EH (cell line): ENCODE measurements around the gene RANBP3.
A peak's percentile ranks its signal among the peaks of the same experiment; 100 is the strongest.

Source experiments
- DNase-seq: peaks from one replicate; pipeline ENCODE4 v3.0.0-alpha.2; 2015; ENCODE audit warnings: low read depth

RANBP3 gene

DNA sequence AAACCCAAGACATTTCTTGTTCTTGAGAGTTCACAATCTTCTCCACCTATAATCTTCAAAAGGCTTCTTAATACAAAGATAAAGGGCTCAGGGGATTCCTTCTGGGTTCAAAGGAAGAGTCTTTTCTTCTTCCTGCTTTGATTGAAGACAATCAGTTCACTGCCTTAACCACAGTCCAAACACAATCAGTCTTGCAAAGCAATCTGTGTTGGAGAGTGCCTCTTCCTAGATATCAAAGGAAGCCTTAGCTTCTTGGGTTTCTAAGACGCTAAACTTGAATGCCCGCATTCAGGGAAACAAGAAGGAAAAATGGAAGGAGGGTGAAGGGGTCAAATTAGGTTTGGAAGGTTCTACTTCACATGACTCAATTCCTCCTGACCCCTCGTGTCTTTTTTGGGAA, 27.2 kb downstream of the RANBP3 start:
- no peak for DNase-seq

DNA sequence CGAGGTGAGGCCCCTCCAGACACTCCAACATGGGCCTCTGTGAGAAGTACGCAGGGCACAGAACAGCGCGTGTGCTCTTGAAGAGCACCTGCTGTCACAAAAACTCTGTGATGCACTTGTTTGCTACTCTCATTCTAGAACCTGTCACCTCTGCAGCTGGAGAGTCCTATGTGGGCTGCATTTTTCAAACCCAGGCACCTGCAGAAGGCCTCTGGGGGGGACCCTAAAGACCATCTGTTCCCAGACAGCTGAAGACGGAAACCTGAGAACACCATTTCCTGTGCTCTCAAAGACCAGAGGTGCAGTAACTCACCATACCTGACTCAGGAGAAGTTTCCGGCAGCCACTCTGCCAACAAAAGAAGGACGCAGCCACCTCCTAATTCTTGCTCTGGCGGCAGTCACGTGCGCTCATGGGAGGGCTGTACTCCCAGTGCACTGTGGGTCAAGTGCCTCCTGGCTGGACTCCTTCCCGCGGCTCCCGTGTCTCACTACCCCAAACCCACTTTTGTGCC, 28.1 kb downstream of the RANBP3 start:
- DNase-seq, result no peak

DNA sequence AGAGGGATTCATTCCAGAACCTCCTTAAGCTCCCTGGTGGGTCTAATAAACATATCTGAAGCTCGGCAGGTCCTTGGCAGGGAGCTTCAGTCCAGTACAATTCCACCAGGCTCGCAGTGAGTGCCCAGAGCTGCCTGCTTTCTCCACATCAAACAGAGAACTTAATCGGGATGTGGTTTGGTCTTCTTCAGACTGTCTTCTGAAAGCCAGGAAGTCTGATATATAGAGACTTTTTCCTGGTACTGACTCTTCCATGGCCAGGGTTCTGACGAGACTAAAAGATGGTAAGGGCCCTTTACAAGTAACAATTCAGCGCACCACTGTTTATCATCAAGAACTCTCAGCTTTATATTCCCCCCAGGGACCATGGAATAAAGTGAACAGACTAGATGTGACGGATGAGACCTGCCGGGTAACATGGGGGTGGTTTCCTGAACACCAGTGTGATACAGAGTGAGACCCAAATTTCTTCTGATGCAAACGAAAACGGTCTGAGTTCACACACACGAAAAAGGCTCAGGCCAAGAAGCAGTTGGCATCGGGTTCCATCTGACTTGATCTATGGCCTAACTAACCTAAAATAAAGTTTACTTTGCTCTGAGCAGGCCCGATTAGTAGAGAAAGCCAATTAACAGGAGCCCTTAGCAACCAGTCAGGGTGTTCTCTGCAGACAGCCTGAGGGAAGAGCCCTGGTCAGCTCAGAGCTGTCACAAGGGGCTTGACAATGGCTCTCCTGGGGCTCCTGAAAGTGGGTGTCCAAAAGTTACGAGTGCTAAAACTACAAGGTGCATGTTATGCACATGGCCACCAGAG, 29.0 kb downstream of the RANBP3 start:
- no peak for DNase-seq

DNA sequence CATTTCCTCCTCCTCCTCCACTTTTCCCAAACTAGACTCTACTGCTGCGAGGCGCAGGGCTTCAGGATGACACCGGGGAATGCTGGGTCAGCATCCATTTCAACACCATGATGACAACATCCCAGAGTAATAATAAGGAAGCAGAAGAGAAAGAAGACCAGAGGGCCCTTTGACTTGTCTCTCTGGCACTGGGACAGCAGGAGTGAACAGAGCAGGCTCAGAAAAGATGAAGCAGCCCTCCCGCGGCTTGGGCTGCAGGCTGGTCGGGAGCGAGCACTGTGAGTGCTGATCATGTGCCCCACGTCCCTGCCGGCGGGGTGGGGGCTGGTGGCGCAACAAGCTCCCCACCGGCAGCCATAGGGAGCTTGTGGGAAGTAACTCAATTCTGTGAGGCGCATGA, 30.5 kb downstream of the RANBP3 start:
- no peak for DNase-seq

DNA sequence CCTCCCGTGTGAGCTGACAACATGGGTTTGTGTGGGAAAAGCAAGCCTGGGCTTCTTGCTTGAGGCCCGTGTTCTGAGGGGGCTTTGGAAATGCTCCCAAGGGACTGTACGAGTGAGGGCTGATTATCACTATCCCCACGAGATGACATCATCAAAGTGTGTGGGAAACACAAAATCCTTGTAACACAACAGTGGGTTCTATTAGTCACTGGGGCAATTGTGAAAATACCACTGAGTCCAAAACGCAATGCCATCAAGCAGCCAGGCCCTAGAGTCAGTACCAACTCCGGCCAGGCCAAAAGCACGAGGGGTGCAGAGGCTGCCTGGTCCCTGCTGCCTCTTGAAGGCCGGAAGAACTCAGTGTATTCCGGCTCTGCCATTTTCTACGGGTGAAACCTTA, 34.3 kb downstream of the RANBP3 start:
- peak; percentile 39 for DNase-seq

DNA sequence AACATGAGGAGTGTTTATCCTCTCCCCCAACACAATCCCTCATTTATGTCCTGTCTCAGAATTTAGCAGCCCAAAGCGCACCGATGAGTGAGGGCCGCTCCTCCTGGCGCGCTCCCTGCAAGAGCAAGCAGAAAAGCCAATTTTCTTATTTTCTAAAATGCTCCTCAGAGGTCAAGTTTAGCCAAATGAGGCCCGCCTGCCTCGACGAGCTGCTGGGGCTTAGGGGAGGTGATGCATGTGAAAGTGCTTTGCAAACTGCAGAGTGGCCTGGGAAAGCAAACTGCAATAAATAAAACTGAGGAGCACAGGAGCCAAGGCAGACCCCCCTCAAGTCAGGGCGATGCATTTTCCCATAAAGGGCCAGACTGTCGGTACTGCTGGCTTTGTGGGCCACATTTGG, 34.9 kb downstream of the RANBP3 start:
- DNase-seq, result no peak

DNA sequence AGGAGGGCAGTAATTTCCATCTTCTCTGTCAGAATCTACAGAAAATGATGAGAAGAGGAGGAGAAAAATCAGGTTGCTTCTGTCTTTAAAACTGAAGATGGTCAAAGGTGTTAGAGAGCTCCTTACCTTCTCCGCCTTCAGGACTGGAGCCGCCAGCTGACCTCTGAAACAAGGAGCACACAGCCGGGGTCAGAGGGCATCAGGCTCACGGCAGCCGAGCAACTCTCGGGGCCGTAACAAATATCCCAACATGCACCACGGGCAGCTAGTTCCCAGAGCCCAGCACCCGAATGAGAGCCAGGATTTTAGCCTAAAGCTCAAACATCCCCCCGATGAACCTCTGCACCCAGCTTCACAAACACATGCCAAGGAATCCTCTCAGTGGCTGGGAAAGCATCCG, 36.3 kb downstream of the RANBP3 start:
- no peak for DNase-seq

DNA sequence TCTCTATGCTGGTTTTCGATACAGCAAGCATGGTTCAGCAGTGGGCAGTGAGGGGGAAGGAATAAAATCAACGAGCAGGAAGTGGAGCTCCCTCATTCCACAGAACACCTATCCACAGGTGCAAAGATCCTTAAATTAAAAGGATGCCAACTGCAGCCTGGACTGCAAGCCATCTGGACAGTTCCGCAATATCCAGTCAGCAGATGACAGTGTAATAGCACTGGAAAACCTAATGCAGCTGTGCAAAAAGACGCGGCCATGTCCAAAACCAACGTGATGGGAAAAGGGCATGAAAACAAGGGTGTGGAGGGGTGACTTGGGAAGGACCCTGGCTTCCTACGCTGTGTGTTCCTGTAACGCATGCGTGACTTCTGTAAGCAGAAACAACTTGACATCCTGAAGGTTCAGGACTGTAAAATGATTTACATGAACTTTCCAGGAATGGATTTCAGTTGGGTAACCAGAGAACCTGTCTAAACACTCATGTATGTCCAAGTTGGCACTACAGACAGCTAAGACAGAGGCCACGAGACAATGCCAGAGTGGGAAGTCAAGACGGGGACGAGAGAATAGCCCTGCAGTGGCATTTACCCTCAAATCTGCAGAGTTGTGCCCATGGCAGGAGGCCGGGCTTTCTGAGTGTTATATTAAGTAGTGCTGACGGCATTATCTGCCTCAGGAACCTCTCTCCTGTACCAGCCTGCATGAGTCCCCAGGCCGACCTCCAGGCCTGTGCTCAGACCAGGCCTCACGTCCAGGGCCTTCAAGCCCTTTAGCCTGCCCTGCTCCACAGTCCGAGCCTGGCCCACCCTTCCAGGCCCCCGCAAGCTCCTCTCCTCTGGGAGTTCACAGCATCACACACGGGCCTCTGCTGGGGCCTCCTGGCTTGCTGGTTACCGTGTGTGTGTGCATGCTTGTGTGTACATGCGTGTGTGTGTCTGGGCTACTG, 37.4 kb downstream of the RANBP3 start:
- DNase-seq, result no peak

DNA sequence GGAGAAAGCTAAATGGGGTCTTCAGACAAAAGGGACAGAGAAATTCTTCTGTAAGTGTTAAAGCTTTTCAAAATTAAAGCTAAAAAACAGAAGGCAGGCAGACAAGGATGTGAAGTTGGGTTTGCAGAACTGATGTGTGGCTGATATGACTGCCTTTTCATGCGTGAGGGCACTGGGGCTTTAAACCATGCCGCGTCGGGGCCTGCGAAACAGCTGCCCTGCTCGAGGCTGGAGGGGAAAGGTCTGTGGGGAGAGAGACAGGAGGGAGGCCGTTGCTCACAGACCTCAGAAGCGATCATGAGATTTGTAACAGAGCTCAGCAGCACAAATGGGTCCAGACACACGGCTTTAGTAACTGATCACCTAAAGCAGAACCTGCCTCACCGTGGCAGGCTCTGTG, 40.4 kb downstream of the RANBP3 start:
- DNase-seq, result no peak

DNA sequence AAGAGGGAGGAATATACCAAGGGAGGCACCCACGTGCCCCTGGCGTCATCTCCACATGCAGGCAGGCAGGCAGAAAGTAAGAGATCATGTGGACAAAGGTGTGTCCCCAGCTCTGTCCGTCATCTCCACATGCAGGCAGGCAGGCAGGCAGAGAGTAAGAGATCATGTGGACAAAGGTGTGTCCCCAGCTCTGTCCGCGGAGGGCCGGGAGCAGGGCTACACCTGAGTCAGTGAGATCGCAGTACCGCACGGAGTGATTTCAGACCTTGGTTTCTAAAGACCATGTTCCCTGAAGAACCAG, 41.7 kb downstream of the RANBP3 start:
- DNase-seq, result no peak

DNA sequence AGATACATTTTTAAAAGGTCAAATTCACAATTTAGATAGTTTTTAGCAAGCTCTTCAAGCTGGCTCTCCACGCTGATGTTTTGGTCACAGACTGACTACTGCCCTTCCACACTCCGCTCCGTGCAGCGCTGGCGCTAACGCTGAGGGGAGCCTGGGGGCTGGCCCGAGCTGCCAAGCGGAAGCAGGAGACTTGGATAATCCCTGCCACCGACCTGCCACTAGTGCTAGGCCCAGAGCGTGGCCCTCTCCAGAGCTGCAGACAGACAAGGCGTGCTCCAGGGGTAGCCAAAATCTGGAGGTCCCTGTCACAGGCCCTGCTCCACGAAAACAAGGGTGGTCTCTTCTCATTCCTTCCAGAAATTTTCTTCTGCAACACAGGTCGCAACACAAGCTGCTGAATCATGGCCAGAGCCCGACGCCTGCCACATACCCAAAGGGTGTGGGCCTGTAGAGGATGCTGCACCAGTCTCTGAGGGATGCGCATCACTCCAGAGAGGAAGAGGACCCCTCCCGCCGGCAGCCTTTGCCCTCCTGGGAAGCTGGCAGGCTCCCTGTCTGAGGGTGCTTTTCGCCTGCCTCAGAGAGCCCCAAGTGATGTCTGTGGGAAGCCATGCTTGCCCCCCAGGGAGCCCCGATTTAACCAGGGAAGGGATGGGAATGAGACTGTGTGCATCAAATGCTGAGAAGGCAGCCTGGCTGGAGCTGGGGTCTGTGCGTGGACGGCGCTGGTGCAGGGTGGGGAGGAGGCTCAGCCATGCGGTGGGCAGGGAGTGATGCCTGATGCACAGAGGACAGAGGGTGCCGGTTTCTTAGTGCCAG, 42.3 kb downstream of the RANBP3 start:
- DNase-seq, result peak; percentile 50

DNA sequence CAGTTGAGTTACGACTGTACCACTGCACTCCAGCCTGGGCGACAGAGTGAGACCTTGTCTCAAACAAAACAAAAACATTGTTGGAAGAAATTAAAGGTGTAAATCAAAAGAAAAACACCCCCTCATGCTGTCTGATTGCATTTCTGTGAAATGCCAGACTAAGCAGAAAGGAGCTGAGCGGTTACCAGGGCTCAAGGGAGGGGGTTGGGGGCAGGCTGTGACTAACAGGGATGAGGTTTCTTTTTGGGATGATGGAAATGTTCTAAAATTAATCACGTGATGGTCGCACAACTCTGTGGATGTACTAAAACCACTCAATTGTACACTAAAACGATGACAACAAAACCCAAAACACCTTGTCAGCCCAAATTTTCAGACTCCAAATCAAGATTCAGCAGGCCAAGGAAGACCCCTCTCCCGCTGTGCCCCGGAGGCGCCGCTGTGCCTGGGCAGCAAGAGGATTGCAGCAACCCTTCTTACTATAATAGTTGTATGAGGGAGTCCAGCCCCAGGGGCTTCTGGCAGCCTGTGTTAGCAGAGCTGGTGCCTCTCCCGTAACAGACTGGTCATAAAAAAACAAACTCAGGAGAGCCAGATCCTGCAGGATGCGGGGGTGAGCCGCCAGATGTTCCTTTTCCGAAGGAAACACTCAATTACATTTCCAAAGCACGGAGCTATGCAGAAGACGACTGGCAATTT, 43.0 kb downstream of the RANBP3 start:
- DNase-seq, result peak; percentile 89

DNA sequence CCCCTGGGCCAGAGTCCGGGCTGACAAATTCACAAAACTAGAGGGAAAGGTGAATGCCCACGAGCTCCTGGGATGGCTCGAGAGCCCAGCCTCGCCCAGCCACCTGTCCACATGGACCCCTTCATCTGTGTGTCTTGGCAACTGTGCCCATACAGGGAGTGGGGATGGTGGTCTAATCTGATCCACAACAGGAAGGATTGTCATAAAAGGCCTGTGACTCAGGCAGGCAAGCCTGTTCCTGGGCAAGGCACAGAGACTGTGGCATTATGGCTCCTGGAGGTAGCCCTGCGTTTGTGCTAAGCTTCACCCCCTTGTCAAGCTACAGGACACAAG, 43.9 kb downstream of the RANBP3 start:
- DNase-seq, result peak; percentile 27

DNA sequence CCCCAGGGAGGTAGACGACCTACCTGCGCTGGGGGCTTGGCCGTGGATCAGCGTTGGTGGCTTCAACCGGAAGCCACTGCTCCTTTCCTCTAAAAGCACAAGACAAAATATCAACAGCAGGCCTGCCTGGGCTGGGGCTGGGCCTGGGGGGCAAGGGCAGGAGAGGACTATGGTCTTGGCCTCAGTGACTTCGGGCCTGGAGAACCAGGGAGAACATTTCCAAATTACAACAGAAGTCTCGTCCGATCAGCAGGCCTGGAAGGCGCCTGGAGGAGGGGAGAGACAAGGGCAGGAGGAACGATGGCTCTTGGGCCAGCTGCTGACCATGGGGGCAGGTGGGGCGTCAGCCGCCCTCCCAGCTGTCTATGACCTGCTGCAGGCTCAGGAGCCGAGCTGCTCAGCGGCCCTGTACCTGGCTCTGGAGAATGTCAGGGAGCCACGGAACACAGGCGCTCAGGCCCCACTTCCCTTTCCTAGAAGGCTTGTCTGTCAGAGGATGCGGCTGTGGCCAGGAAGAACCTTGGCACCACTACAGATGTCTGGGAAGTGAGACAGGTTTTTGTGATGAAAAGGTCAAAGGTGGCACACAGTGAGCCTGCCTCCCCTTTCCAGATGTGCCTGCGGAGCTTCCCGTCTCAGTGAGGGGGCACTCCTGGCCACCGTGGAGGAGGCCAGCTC, 44.4 kb downstream of the RANBP3 start:
- no peak for DNase-seq

DNA sequence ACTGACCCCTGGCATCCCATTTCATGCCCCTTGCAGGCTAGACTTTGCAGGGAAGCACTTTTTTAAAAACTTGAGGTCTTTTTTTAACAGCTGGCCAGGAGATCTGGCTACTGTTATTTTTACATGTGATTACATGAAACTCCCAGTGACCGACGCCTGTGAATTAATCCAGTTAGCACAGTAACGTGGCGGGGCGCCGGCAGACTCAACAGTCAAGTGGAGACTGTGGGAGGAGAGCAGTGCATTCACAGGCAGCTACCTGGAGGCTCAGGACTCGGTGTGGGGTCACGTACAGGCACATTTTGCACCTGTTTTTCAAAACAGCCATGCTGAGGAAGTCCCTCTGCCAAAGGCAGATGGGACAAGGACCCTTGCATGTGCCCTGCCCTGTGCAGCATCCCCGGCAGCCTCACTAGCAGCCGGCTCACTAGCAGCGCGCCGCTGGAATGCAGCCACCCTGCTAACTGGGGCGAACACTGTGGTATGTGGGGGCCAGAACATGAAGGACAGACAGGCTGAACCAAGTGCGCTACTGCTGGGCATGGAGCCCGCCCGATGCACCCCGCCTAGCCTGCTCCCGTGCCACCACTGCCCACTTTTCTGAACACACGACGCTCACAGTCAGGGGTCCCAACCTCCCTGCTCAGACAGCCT, 45.2 kb downstream of the RANBP3 start:
- DNase-seq, result no peak

DNA sequence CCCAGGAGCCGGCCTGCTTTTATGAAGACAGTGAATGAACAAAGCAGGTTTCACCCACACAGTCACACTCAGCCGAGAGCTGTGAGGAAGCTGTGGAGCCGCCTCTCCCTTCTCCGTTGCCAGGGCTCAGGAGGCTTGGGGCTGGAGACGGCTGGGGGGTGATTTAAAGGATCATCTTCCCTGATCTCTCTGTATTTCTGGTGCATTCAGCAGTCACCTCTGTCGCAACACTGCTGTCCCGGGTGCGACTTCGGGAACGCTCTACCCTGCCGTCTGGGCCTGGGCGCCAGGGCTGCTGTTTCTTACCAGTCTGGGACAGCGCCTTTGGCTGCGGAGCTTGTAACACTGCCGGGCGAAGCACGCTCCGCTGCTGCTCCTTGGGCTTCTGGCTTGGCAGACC, 45.8 kb downstream of the RANBP3 start:
- no peak for DNase-seq

DNA sequence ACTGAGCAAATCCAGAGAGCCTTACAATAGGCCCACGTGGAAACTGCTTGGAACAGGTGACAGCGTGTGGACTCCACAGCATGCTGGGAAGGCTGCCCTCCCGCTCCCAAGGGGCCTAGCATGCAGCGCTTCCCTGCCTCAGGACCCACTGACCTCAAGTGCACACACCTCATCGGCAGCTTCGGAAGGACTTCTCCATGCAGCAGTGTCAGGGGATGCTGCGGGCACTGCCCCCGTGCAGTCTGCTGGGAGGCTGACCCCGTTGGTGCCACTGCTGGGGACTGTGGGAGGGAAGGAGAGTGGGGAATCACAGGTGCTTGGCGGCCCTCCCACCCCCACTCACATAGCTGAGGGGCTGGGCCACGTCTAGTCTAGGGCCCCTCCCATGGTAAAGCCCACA, 46.7 kb downstream of the RANBP3 start:
- DNase-seq, result no peak

DNA sequence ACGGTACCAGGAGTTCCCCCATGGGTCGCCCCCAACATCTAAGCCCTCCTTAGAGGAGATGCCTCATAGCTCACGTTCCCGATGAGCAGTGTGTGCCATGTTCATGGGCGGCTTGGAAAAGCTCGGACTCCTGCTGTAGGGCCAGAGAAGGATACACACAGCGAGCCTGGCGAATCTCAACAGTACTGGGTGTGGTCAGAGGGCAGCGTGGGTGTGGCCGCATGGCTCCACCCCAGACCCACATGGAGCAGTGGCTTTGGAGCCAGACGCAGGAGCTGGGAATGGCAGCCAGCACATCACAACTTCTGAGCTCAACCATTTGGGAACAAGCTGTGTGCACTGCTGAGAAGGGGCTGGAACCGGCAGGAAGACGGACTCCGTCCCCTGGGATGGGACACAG, 48.3 kb downstream of the RANBP3 start:
- DNase-seq, result no peak

DNA sequence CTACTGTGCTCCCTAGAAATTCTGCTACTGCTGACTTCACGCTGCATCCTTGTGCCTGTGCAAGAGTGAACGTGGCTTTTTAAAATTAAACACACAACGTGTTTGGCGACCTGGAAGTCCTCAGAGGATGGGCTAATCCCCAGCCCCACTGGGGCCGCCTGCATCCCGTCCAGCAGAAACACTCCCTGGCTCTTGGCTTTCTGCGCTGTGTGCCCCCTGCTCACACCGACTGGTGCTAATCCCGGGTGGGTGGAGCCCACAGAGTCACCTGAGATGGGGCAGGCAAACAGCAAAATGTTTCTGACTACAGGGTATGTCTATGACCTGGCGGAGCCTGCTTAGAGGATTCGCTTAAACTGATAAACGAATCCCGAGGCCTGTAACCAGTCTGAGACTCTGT, 48.8 kb downstream of the RANBP3 start:
- DNase-seq, result no peak

DNA sequence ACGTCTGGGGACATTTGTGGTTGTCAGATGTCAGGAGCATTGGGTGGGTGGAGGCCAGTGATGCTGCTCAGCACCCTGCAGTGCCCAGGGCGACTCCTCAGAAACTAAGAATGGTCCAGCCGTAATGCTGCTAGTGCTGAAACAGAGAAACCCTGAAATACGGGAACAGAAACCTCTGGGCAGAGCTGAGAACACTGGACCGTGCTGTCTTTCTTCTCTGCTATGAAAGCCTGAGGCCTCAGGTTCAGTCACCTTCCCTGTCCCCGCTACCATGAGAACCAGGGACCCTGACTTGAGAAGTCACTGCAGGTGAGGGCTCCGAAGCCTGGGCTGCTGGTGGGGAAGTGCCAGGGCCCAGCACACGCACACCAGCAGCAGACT, 50.5 kb downstream of the RANBP3 start:
- DNase-seq, result no peak
